Mucosa of stomach (tissue), 1 donor: ENCODE measurements around the gene MDH1.
"Not testable (repeated sequence)": the region's sequence is repeated elsewhere in the genome, so short reads cannot be mapped to it uniquely, and the experiment has no call there.

Experiments used
- H3K27me3 ChIP-seq: one replicate; pipeline ENCODE4 v1.7.0; 2013; ENCODE audit warnings: mild to moderate bottlenecking, low read length; ENCODE audit not compliant: control insufficient read depth, insufficient read depth
- H3K36me3 ChIP-seq: one replicate; pipeline ENCODE4 v1.7.0; 2013; ENCODE audit warnings: low read length; ENCODE audit not compliant: control insufficient read depth, insufficient read depth
- H3K4me1 ChIP-seq: one replicate; pipeline ENCODE4 v1.7.0; 2013; ENCODE audit warnings: mild to moderate bottlenecking, low read length; ENCODE audit not compliant: control insufficient read depth, insufficient read depth
- H3K4me3 ChIP-seq: one replicate; pipeline ENCODE4 v1.7.0; 2013; ENCODE audit warnings: low read length
- H3K9ac ChIP-seq: one replicate; pipeline ENCODE4 v1.7.0; 2013; ENCODE audit warnings: mild to moderate bottlenecking, low read length, moderate library complexity
- H3K9me3 ChIP-seq: one replicate; pipeline ENCODE4 v1.7.0; 2013; ENCODE audit warnings: mild to moderate bottlenecking, low read length, moderate library complexity; ENCODE audit not compliant: control insufficient read depth
- donor health status: Pancreatic carcinoma.

Gene MDH1

DNA sequence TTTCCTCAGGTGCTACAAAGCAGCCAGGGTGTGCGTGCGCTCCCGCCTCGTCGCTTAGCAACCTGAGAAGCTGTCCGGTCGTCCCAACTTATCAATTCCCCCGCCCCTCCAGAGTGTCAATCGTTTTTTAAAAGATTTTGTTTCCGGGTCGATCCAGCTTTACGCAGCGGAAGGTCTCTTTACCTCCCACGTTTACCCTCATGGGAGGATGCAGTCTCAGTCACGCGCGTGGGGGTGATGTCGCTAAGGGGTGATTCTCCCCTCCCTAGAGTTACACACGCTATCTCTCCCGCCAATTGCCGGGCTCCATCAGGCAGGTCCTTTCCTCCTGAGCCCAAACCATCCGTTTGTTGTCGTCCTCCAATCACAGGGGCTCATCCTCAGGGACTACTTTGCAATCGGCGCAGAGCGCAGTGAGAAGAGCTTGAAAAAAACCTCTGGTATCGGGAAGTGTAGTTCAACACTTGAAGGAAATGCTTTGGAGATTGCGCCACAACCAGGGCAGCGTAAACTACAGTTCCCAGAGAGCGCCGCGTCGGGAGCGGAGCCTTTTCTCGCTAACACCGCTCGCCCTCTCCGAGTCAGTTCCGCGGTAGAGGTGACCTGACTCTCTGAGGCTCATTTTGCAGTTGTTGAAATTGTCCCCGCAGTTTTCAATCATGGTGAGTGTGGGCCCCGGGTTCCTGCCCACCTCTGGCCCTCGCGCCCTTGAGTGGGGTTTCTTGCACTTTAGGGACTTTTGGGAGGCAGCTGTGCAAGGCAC is at the start of gene MDH1, which contains the start of gene WDPCP:
TSS of gene MDH1 (plus strand) at position 579 of the 763 bp plus-strand sequence. CDS start at position 660, 81 bp downstream.
TSS of gene WDPCP (minus strand) at position 93 of the 763 bp plus-strand sequence. CDS start 206 bp downstream, outside the sequence.
- H3K4me1 ChIP-seq, result peaks cover 8% of the 10 kb centered on the region
- H3K4me3 ChIP-seq, result peak within 1 kb of the TSS; percentile 90
- peak within 1 kb of the TSS; percentile 89 for H3K9ac ChIP-seq
- no peaks in the 10 kb centered on the region for H3K27me3 ChIP-seq
- H3K36me3 ChIP-seq, result no peaks in the 10 kb centered on the region
- H3K9me3 ChIP-seq, result no peaks in the 10 kb centered on the region

DNA sequence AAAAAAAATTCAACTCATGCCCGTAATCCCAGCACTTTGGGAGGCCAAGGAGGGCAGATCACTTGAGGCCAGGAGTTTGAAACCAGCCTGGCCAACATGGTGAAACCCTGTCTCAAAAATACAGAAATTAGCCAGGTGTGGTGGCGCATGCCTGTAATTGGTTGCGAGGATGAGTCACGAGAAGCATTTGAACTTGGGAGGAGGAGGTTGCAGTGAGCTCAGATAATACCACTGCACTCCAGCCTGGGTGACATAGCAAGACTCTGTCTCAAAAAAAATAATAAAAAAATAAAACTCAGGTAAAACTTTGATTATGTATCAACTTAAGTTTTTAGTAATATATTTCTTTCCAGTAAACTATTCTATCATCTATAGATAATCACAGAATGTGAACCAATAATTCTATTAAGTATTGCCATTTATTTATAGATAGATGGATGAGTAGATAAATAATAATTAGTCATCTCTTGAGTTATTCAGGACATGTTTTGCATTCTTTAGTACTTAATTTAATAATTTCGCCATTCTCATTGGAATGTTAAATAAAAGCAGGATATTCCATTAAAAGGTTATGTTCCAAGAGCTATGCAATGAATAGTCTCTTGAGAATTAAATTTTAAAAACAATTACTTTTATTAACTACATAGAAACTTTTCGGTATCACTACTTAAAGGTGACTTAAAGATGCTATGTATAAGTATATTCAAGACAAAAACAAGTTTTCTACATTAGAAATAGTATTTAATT is 49.2 kb upstream of the MDH1 start:
- Histone ChIP-seq H3K36me3 (no peaks in the 10 kb centered on the region), H3K9me3 (no peaks in the 10 kb centered on the region), H3K4me3 (no peak overlapping the region), H3K4me1 (no peaks in the 10 kb centered on the region), H3K9ac (no peak overlapping the region), H3K27me3 (no peaks in the 10 kb centered on the region)

DNA sequence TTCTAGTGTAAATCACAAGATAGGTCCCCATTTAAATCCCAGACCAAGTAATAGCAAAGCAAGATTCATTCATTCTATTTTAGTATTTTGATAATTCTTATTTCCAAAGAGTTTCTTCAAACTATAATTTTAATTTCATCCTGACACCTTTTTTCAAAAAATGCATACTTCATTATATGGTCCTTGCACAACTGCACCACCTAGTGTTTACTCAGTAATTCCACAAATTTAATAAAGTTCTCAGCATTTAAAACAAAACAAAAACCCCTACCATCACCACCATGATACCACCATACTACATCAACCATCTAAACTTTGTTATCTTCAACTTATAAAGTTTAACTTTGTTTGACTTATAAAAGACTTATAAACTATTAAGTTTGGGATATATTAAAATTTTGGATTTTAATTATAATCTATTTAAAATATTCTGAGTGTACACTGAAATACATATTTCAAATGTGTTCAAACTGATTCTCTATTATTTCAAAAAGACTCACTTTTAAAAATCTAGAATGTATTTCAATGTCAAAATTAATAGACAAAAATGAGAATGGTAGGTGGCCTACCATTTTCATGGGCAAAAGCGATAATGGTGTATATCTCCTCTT is 44.6 kb upstream of the MDH1 start:
- no peak overlapping the region for H3K4me3 ChIP-seq

DNA sequence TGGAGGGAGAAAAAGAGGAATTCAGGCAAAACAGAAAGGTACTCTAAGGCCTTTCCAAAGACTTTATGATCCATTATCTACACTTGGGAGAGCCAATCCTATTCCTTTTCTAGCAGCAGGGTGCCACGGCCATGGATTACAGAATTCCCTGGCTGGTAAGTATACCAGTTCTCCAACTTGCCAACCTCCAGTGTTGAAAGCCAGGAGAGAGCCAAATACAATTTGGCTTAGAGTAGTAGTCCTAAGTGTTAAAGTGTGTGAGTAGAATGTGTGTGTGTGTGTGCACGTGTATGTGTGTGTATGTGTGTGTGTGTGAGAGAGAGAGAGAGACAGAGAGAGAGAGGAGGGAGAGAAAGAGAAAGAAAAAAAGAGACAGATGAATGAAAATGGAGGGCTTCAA is 43.7 kb upstream of the MDH1 start:
- no peak overlapping the region for H3K4me3 ChIP-seq
- H3K27me3 ChIP-seq, result no peaks in the 10 kb centered on the region
- H3K9me3 ChIP-seq, result no peaks in the 10 kb centered on the region
- H3K9ac ChIP-seq, result no peak overlapping the region
- H3K36me3 ChIP-seq, result no peaks in the 10 kb centered on the region
- no peaks in the 10 kb centered on the region for H3K4me1 ChIP-seq

More for the DNA sequence above, 44.6 kb upstream of the MDH1 start:
- no peaks in the 10 kb centered on the region for H3K27me3 ChIP-seq
- no peaks in the 10 kb centered on the region for H3K36me3 ChIP-seq
- no peaks in the 10 kb centered on the region for H3K4me1 ChIP-seq
- H3K9me3 ChIP-seq, result no peaks in the 10 kb centered on the region
- H3K9ac ChIP-seq, result no peak overlapping the region

DNA sequence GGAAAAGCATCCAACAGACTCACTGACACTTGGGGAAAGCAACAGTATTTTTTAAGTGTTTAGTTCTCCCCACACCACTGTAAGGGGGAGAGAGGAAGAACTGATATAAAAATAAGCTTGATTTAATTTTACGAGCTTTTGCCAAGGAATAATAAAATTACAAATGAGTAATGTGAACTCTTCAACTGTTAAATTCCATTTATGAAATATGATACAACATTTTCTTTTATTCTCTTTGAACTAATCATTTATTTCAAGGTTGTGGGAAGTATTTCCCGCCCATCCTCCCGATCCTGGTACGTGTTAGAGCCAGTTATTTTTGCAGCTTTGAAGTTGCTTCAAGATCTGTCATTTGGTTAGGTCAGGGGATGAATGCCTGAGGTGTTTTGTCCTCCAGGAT is 35.7 kb upstream of the MDH1 start:
- Histone ChIP-seq H3K4me3 (no peak overlapping the region), H3K9me3 (no peaks in the 10 kb centered on the region), H3K4me1 (no peaks in the 10 kb centered on the region), H3K9ac (no peak overlapping the region), H3K36me3 (no peaks in the 10 kb centered on the region), H3K27me3 (no peaks in the 10 kb centered on the region)

DNA sequence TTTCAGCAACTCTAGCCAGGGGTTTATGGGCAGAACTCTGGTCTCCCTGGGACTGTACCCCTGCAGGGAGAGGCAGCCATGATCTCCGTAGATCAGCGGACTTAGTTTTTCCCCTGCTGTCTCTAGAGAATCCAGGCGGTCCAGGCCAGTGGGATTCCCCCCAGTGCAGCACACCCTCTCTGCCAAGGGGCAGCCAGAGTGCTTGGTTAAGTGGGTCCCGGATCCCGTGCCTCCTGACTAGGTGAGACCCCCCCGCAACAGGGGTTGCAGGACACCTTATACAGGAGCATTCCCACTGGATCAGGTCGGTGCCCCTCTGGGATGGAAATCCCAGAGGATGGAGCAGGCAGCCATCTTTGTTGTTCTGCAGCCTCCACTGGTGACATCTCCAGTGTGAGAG is 33.5 kb upstream of the MDH1 start:
- no peak overlapping the region for H3K4me3 ChIP-seq
- no peaks in the 10 kb centered on the region for H3K4me1 ChIP-seq
- H3K9me3 ChIP-seq, result no peaks in the 10 kb centered on the region
- H3K27me3 ChIP-seq, result no peaks in the 10 kb centered on the region
- no peaks in the 10 kb centered on the region for H3K36me3 ChIP-seq
- no peak overlapping the region for H3K9ac ChIP-seq

DNA sequence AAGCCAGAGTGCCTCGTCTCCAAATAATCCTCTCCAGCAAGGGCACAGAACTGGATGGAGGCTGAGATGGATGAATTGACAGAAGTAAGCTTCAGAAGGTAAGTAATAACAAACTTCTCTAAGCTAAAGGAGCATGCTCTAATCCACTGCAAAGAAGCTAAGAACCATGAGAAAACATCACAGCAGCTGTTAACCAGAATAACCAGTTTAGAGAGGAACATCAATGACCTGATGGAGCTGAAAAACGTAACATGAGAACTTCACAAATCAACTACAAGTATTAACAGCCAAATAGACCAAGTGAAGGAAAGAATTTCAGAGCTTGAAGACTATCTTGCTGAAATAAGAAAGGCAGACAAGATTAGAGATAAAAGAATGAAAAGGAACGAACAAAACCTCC is 32.8 kb upstream of the MDH1 start:
- H3K36me3 ChIP-seq, result no peaks in the 10 kb centered on the region
- H3K9me3 ChIP-seq, result no peaks in the 10 kb centered on the region

DNA sequence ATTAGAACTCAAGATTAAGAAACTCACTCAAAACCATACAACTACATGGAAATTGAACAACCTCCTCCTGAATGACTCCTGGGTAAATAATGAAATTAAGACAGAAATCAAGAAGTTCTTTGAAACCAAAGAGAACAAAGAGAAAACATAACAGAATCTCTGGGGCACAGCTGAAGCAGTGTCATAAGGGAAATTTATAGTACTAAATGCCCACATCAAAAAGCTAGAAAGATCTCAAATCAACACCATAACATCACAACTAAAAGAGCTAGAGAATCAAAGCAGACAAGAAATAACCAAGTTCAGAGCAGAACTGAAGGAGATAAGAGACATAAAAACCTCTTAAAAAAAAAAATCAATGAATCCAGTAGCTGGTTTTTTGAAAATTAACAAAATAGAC is 30.9 kb upstream of the MDH1 start:
- H3K36me3 ChIP-seq, H3K27me3 ChIP-seq, H3K4me3 ChIP-seq, H3K4me1 ChIP-seq, H3K9me3 ChIP-seq, H3K9ac ChIP-seq: not testable (repeated sequence)

More for the DNA sequence above, 32.8 kb upstream of the MDH1 start:
- no peak overlapping the region for H3K4me3 ChIP-seq
- H3K27me3 ChIP-seq, result no peaks in the 10 kb centered on the region
- H3K9ac ChIP-seq, result no peak overlapping the region
- no peaks in the 10 kb centered on the region for H3K4me1 ChIP-seq

DNA sequence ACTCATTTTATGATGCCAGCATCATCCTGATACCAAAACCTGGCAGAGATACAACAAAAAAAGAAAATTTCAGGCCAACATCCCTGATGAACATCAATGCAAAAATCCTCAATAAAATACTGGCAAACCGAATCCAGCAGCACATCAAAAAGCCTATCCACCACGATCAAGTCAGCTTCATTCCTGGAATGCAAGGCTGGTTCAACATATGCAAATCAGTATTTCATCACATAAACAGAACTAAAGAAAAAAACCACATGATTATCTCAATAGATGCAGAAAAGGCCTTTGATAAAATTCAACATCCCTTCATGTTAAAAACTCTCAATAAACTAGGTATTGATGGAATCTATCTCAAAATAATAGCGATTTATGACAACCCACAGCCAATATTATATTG is 29.8 kb upstream of the MDH1 start:
- H3K27me3 ChIP-seq, H3K4me1 ChIP-seq, H3K36me3 ChIP-seq, H3K4me3 ChIP-seq, H3K9me3 ChIP-seq, H3K9ac ChIP-seq: not testable (repeated sequence)

DNA sequence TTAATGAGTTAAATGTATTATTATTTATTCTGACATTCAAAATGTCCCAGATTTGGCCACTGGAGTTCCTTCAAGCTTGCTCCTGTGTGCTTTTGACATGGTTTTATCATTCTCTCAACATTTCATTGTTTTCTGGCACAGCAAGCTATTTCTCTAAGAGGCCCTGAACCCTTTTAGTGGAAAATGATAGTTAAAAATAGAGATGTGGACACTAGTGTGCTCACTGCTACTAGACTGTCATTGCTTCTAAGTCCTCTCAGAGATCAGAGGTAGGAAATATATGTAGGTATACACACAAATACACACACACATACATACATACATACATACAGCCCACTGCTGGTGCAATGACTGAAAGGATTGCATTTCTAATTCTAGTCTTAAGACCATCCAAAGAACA is 26.0 kb upstream of the MDH1 start:
- no peak overlapping the region for H3K4me3 ChIP-seq
- H3K27me3 ChIP-seq, result no peaks in the 10 kb centered on the region
- H3K36me3 ChIP-seq, result no peaks in the 10 kb centered on the region
- no peaks in the 10 kb centered on the region for H3K9me3 ChIP-seq
- no peak overlapping the region for H3K9ac ChIP-seq
- no peaks in the 10 kb centered on the region for H3K4me1 ChIP-seq

DNA sequence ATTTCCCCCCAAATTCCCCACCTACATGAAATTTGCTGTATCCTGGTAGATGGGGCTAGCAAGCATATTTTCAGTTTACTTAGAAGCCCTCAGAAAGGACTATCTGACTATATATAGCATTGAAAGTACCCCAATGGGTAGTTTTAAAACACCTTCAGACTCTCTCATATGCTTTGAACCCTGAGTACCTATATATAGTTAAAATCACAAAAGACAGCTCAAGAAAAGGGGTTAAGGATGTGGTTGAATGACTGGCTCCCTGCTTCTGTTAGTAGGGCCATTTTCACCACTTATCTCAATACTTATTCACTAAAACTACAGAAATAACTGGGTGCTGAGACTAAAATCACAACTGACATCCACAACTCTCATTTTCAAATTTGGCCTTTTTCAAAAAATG is 19.0 kb upstream of the MDH1 start:
- no peak overlapping the region for H3K9ac ChIP-seq
- H3K9me3 ChIP-seq, result no peaks in the 10 kb centered on the region
- no peaks in the 10 kb centered on the region for H3K27me3 ChIP-seq
- no peaks in the 10 kb centered on the region for H3K36me3 ChIP-seq
- no peaks in the 10 kb centered on the region for H3K4me1 ChIP-seq
- no peak overlapping the region for H3K4me3 ChIP-seq

DNA sequence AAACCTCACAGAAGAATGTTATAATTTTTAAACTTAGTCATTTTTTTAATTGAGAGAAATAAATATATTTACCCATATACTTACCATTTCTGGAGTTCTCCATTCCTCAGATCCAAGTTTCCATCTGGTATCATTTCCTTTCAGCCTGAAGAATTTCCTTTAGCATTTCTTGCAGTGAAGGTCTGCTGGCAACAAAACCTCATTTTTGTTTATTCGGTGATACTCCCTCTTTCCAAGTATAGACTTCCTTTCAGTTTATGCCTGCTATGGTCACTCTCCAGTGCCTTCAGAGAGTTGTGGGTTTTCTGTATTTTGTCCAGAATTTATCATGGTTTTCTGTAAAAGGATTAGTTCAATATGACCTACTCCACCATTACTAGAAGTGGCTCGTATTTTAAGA is 17.5 kb upstream of the MDH1 start:
- H3K36me3 ChIP-seq, result no peaks in the 10 kb centered on the region
- no peaks in the 10 kb centered on the region for H3K27me3 ChIP-seq
- no peaks in the 10 kb centered on the region for H3K4me1 ChIP-seq
- no peaks in the 10 kb centered on the region for H3K9me3 ChIP-seq
- H3K9ac ChIP-seq, result no peak overlapping the region
- H3K4me3 ChIP-seq, result no peak overlapping the region
